ENCODE results near the gene PRKAG2. TPM values are rescaled to one million over a fixed set of nuclear protein-coding genes. Genes with fewer than 3 reads are reported as not detected.

PRKAG2 gene
- total and polyA plus RNA-seq, 2 of the 13 experiments (the other 11 are each of a cell fraction or from before 2014, with no cell fraction given), result 0.90 to 1.3 TPM

- POLR2A ChIA-PET, result no interaction called here
- H2AFZ ChIP-seq (ENCODE audit: low read length), result no peak overlapping the region
- DNase-seq (ENCODE audit: low spot score), result no peak
- peaks cover 8 to 12% of the 10 kb centered on the region in 2 experiments; a peak in 3 of 5 replicates for H3K27me3 ChIP-seq (ENCODE audit: control insufficient read depth in 1 of 2, insufficient read depth in 2 of 2, low read length in 2 of 2)
- TF ChIP-seq ZMYM2 (CRISPR knock-in tag; IDR thresholded peaks at IDR 0.05) (no peak), RFX3 (CRISPR knock-in tag; IDR thresholded peaks at IDR 0.05) (no peak), ZNF839 (CRISPR knock-in tag; IDR thresholded peaks at IDR 0.05; ENCODE audit: borderline replicate concordance) (no peak), NBN (conservative IDR thresholded peaks at IDR 0.05) (no peak), NFYB (CRISPR knock-in tag; IDR thresholded peaks at IDR 0.05) (no peak), SCMH1 (CRISPR knock-in tag; IDR thresholded peaks at IDR 0.05; ENCODE audit: borderline replicate concordance) (no peak), TCF7 (IDR thresholded peaks at IDR 0.05; ENCODE audit: low read depth) (no peak), ZNF567 (CRISPR knock-in tag; IDR thresholded peaks at IDR 0.05; ENCODE audit: borderline replicate concordance) (no peak), ZNF740 (CRISPR knock-in tag; IDR thresholded peaks at IDR 0.05) (no peak), MBNL3 (CRISPR knock-in tag; conservative IDR thresholded peaks at IDR 0.05) (no peak), HES4 (CRISPR knock-in tag; IDR thresholded peaks at IDR 0.05; ENCODE audit: borderline replicate concordance) (no peak), ZNF605 (CRISPR knock-in tag; IDR thresholded peaks at IDR 0.05) (no peak), CENPT (CRISPR knock-in tag; IDR thresholded peaks at IDR 0.05; ENCODE audit: low read depth) (no peak), SP1 (IDR thresholded peaks at IDR 0.05) (no peak), SP1 (CRISPR knock-in tag; IDR thresholded peaks at IDR 0.05) (no peak)
- H3K27ac ChIP-seq (ENCODE audit: extremely low read length, insufficient read depth, low read length), result no peak overlapping the region
- no peaks in the 10 kb centered on the region for H3K36me3 ChIP-seq (replicated peaks in 1 of 2; ENCODE audit: control insufficient read depth in 1 of 2, insufficient read depth in 2 of 2, low read length in 2 of 2)
- intact Hi-C loops (cut with micrococcal nuclease; ENCODE audit: unreplicated experiment) (no loop called here), in situ Hi-C loops (cut with HindIII; ENCODE audit: extremely low pct_ligation_motif_present, low pct_unique_long_range_greater_than_20kb) (no loop called here)
- no peaks in the 10 kb centered on the region for H3K79me2 ChIP-seq (ENCODE audit: insufficient read depth, low read length)
- no peaks in the 10 kb centered on the region for H3K9me3 ChIP-seq (ENCODE audit: low read length)
- FAIRE-seq, result no peak
- no peak overlapping the region for H3K9ac ChIP-seq (ENCODE audit: insufficient read depth, low read depth, low read length)
- no peaks in the 10 kb centered on the region for H3K4me1 ChIP-seq (ENCODE audit: insufficient read depth, low read length)
- ATAC-seq, result no peak
- no TSS peak for BruUV-seq (replicated peaks)
- WGBS (ENCODE audit: low lambda C conversion rate), result 54% methylated on average over 5 of the region's 6 CpGs
- H3K4me2 ChIP-seq (ENCODE audit: low read depth, low read length), result no peak overlapping the region
- H3K4me3 ChIP-seq (replicated peaks in 1 of 3; ENCODE audit: insufficient read depth in 1 of 3, low read depth in 2 of 3, low read length in 3 of 3), result no peak overlapping the region
- H4K20me1 ChIP-seq (ENCODE audit: insufficient read depth, low read length), result no peaks in the 10 kb centered on the region
- CTCF ChIA-PET (ENCODE audit: low intra/inter-chr PET ratio, low total read pairs), result no interaction called here
Observed at GRCh38 chr7:151779255-151779654, 97.7 kb downstream of the PRKAG2 start.
